K562 (cell line): ENCODE results near the gene CDC27. TPM values are rescaled to one million over a fixed set of nuclear protein-coding genes. Genes with fewer than 3 reads are reported as not detected.
A peak's percentile ranks its signal among the peaks of the same experiment; 100 is the strongest.

Experiments used
- ARID1B ChIP-seq: fragments of 450-650 bp; IDR thresholded peaks from 2 replicates; pipeline ENCODE4 v1.6.1; 2016; ENCODE audit warnings: antibody characterized with exemption, mild to moderate bottlenecking, inconsistent platforms
- GABPA ChIP-seq: fragments of 200-800 bp; sonication (Bioruptor generic); conservative IDR thresholded peaks from 2 replicates; pipeline ENCODE4 v1.6.1; 2016; ENCODE audit warnings: low read depth, missing genetic modification characterization, missing compliant biosample characterization
- NFE2 ChIP-seq: IDR thresholded peaks from 2 replicates; pipeline ENCODE4 v1.6.1; 2014; ENCODE audit warnings: antibody characterized with exemption, low read depth
- PTTG1 ChIP-seq: fragments of 450-650 bp; IDR thresholded peaks from 2 replicates; pipeline ENCODE4 v1.6.1; 2016; ENCODE audit warnings: low read depth, mild to moderate bottlenecking, missing genetic modification characterization, missing compliant biosample characterization
- RB1 ChIP-seq: fragments of 450-650 bp; IDR thresholded peaks from 2 replicates; pipeline ENCODE4 v1.6.1; 2017; ENCODE audit warnings: low read depth, mild to moderate bottlenecking
- RBM15 ChIP-seq: fragments of 200-400 bp; formaldehyde crosslinking; IDR thresholded peaks from 2 replicates; pipeline ENCODE4 v1.6.1; 2018; ENCODE audit warnings: mild to moderate bottlenecking, low read length, moderate library complexity; ENCODE audit not compliant: insufficient read depth
- RBM34 ChIP-seq: fragments of 200-400 bp; formaldehyde crosslinking; IDR thresholded peaks from 2 replicates; pipeline ENCODE4 v1.6.1; 2018; ENCODE audit warnings: low read length, borderline replicate concordance; ENCODE audit not compliant: insufficient read depth
- STAT5A ChIP-seq: IDR thresholded peaks from 2 replicates; pipeline ENCODE4 v1.6.1; 2012; ENCODE audit warnings: low read length, inconsistent platforms, borderline replicate concordance
- XRCC4 ChIP-seq: IDR thresholded peaks from one replicate; pipeline ENCODE4 v1.6.1; 2011; ENCODE audit not compliant: insufficient read depth, insufficient read length; ENCODE audit errors: extremely low read depth
- ZNF239 ChIP-seq: fragments of 250-450 bp; sonication (Bioruptor Pico); IDR thresholded peaks from 2 replicates; pipeline ENCODE4 v1.4.0; 2020; ENCODE audit warnings: mild to moderate bottlenecking
- polyA plus RNA-seq, 8 experiments: library from polyadenylated mRNA; depleted of rRNA in 4 of 8; stranded (reverse) in 5 of 8; unstranded in 3 of 8; fragments of >200 nt; fragmentation: Nextera tagmentation in 2 of 8; fragmentation: Illumina TruSeq in 1 of 8; extraction: Ambion mirVana in 2 of 8; extraction: Trizol in 1 of 8; gene quantifications; 2 replicates each; pipeline versions ENCODE4 v1.2.1 to v1.2.3, GENCODE V29; 2011 to 2014; ENCODE audit warnings: inconsistent platforms in 1 of 8, missing spikeins in 1 of 8
- total RNA-seq, 7 experiments: library from RNA; depleted of rRNA in 6 of 7; stranded (reverse); fragments of >200 nt in 6 of 7; fragmentation: Illumina TruSeq in 2 of 7; extraction: Trizol in 2 of 7; gene quantifications; 2 replicates each; pipeline versions ENCODE4 v1.2.1 to v1.2.3, GENCODE V29; 2011 to 2021; ENCODE audit warnings: low replicate concordance in 1 of 7
- TF ChIP-seq, protein P1 (sequence below): sonication (generic); formaldehyde crosslinking; IDR thresholded peaks from 2 replicates; pipeline ENCODE4 v1.8.0; 2022; ENCODE audit warnings: mild to moderate bottlenecking, missing genetic modification reagents

CDC27 gene
- total and polyA plus RNA-seq, 9 of the 15 experiments (the other 6 are each of a cell fraction or from before 2014, with no cell fraction given): 28.6 to 155 (median 94.1) TPM

DNA sequence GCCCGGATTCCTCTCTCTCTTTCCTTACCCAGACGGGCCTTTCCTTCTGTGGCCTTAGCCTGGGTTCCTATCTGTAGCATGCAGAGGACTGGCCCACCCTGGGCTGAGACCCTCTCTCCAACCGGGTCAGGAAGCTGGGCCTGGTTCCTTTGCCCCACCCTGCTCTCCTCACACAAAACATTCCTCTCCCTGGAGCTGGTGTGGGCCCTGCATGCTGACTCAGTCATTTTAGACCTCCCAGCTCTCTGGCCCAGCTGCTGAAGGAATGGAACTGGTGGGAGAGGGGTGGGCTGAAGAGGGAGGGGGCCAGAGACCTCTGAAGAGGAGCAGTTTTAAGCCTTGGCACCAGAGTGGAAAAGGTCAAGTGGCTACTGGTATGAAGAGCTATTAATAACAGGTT, 21.0 kb upstream of the CDC27 start (continued):
- TF ChIP-seq RBM34 (no peak), NFE2 (peak; percentile 54; the same call in 1 of the 2 replicates), ARID1B (0 out of 2 replicates have a peak, but pooled peaks have one; percentile 15), GABPA (tag) (no peak), PTTG1 (no peak), RBM15 (no peak), STAT5A (no peak), ZNF239 (CRISPR knock-in tag) (no peak), XRCC4 (no peak), RB1 (no peak)
- TF ChIP-seq, protein P1, sequence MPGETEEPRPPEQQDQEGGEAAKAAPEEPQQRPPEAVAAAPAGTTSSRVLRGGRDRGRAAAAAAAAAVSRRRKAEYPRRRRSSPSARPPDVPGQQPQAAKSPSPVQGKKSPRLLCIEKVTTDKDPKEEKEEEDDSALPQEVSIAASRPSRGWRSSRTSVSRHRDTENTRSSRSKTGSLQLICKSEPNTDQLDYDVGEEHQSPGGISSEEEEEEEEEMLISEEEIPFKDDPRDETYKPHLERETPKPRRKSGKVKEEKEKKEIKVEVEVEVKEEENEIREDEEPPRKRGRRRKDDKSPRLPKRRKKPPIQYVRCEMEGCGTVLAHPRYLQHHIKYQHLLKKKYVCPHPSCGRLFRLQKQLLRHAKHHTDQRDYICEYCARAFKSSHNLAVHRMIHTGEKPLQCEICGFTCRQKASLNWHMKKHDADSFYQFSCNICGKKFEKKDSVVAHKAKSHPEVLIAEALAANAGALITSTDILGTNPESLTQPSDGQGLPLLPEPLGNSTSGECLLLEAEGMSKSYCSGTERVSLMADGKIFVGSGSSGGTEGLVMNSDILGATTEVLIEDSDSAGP (CRISPR knock-in tag): no peak
